ENCODE data around the gene ZNF208.
"Not testable (repeated sequence)": the region's sequence is repeated elsewhere in the genome, so short reads cannot be mapped to it uniquely, and the experiment has no call there.

ZNF208 gene

GRCh38 chr19:22010437-22011143 lies at the start of gene ZNF208:
TSS of gene ZNF208 (minus strand) at chr19:22010943. CDS start at chr19:22010794, 149 bp downstream.
- not testable (repeated sequence) for DNase-seq (ENCODE audit: low read depth)

GRCh38 chr19:22052644-22053013 lies 41.9 kb upstream of the ZNF208 start:
- no peak for DNase-seq (ENCODE audit: low read depth)

GRCh38 chr19:22041151-22041550 lies 30.4 kb upstream of the ZNF208 start:
- DNase-seq (ENCODE audit: low read depth) = not testable (repeated sequence)

- DNase-seq (ENCODE audit: low read depth) = no peak
Measured at GRCh38 chr19:22030680-22031079, 19.9 kb upstream of the ZNF208 start.

- no peak for DNase-seq (ENCODE audit: low read depth)
Measured at GRCh38 chr19:22026687-22027086, 15.9 kb upstream of the ZNF208 start.

GRCh38 chr19:22025539-22025938 lies 14.8 kb upstream of the ZNF208 start:
- DNase-seq (ENCODE audit: low read depth) = not testable (repeated sequence)

GRCh38 chr19:21970466-21970865 lies 40.3 kb downstream of the ZNF208 start:
- DNase-seq (ENCODE audit: low read depth) = no peak

- no peak for DNase-seq (ENCODE audit: low read depth)
Measured at GRCh38 chr19:21947775-21948174, 63.0 kb downstream of the ZNF208 start.

- no peak for DNase-seq (ENCODE audit: low read depth)
Measured at GRCh38 chr19:21940684-21941083, 70.1 kb downstream of the ZNF208 start.

GRCh38 chr19:21934593-21934992 lies 76.2 kb downstream of the ZNF208 start:
- DNase-seq (ENCODE audit: low read depth) = no peak

GRCh38 chr19:21934131-21934530 lies 76.6 kb downstream of the ZNF208 start:
- no peak for DNase-seq (ENCODE audit: low read depth)

- no peak for DNase-seq (ENCODE audit: low read depth)
Measured at GRCh38 chr19:21922276-21922675, 88.5 kb downstream of the ZNF208 start.

- no peak for DNase-seq (ENCODE audit: low read depth)
Measured at GRCh38 chr19:21921691-21922180, 89.0 kb downstream of the ZNF208 start.

- DNase-seq (ENCODE audit: low read depth) = no peak
Measured at GRCh38 chr19:21915411-21915810, 95.3 kb downstream of the ZNF208 start.

- no peak for DNase-seq (ENCODE audit: low read depth)
Measured at GRCh38 chr19:21912654-21913053, 98.1 kb downstream of the ZNF208 start.

- DNase-seq (ENCODE audit: low read depth) = no peak
Measured at GRCh38 chr19:21910318-21910717, 100.4 kb downstream of the ZNF208 start.

- DNase-seq (ENCODE audit: low read depth) = no peak
Measured at GRCh38 chr19:21908066-21908465, 102.7 kb downstream of the ZNF208 start.

- no peak for DNase-seq (ENCODE audit: low read depth)
Measured at GRCh38 chr19:21907516-21907915, 103.2 kb downstream of the ZNF208 start.

- no peak for DNase-seq (ENCODE audit: low read depth)
Measured at GRCh38 chr19:21902571-21902970, 108.2 kb downstream of the ZNF208 start.

GRCh38 chr19:21901861-21902260 lies 108.9 kb downstream of the ZNF208 start:
- no peak for DNase-seq (ENCODE audit: low read depth)

GRCh38 chr19:21900401-21900800 lies 110.3 kb downstream of the ZNF208 start:
- no peak for DNase-seq (ENCODE audit: low read depth)

GRCh38 chr19:21891086-21891485 lies 119.7 kb downstream of the ZNF208 start:
- no peak for DNase-seq (ENCODE audit: low read depth)

- DNase-seq (ENCODE audit: low read depth) = not testable (repeated sequence)
Measured at GRCh38 chr19:21890017-21890416, 120.7 kb downstream of the ZNF208 start.

- DNase-seq (ENCODE audit: low read depth) = not testable (repeated sequence)
Measured at GRCh38 chr19:21885516-21885915, 125.2 kb downstream of the ZNF208 start.
